K562 treated with DMSO at 1 percent for 12 hours (cell line): ENCODE measurements around the gene DVL3. TPM values are rescaled to one million over a fixed set of nuclear protein-coding genes. Genes with fewer than 3 reads are reported as not detected.

Experiments
- total RNA-seq: library from RNA; unstranded; fragments of 300-600 nt; gene quantifications from 2 replicates; pipeline ENCODE4 v1.2.3, GENCODE V29; 2022; ENCODE audit not compliant: insufficient read depth

DVL3 gene
- 18.5 and 63.6 TPM in 2 replicates for total RNA-seq

DNA sequence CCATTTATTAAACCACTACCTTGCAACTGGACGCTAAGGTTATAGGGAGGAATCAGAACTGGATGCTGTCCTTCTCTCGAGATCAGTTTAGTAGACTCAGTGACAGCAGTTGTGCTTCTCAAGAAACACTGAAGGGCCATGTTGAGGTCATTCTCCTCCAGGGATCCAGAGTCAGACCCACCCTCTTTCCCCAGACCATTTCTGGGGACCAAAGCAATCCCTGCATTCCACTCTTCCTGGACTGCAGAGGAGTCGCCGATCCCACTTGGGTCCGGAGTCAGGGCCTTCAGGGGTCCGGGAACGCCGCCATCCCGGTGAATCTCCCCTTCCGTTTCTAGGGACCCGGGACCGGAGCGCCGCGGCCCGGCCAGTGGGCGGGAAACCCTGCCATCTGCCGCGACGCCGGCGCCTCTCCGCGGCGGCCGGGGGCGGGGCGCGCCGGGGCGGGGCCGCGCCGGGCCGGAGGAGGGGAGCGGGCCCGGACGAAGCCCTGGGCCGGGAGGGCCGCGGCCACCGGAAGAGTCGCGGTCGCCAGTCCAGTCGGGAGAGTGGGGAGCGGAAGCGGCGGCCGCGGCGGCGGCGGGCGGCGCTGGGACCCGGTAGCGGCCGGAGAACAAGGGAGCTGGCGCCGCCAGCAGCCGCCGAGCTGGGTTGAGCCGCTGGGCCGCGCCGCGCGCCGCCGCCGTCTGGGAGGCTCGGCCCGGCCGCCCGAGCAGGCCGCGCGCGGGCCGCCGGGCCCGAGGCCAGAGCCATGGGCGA lies at the start of gene DVL3:
TSS of gene DVL3 (plus strand) at position 493 of the 759 bp plus-strand sequence. CDS start at position 752, 259 bp downstream.

DNA sequence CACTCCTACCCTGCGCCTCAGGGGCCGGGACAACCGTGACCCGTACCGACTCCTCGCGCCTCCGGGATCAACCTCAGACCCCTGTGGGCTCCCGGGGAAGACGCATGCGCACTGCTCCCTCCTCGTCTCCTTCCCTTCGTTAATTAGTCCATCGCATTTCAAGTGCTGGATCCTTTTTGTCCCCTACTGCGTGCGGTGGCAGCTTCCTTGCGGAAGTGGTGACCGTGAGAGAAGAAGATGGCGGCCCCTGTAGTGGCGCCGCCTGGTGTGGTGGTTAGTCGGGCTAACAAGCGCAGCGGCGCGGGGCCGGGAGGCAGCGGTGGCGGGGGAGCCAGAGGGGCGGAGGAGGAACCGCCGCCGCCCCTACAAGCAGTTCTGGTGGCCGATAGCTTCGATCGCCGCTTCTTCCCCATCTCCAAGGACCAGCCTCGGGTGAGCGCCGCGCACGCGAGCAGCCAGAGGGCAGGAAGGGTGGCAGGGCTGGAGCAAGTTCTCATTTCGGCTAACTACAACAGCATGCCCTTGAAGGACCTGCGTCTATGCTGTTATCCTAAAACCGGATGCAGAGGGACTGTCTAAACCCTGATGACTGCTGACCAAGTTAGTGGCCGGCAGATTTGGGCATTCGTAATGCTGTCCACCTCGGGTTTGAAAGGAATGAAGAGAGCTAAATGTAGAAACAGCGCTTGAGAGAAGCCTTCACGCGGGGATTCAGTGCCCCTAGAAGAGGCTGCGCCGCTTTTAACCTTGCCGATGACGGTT lies 19.8 kb upstream of the DVL3 start, which contains the start of gene EIF2B5:
TSS of gene EIF2B5 (plus strand) at position 210 of the 762 bp plus-strand sequence. CDS start at position 238, 28 bp downstream.

DNA sequence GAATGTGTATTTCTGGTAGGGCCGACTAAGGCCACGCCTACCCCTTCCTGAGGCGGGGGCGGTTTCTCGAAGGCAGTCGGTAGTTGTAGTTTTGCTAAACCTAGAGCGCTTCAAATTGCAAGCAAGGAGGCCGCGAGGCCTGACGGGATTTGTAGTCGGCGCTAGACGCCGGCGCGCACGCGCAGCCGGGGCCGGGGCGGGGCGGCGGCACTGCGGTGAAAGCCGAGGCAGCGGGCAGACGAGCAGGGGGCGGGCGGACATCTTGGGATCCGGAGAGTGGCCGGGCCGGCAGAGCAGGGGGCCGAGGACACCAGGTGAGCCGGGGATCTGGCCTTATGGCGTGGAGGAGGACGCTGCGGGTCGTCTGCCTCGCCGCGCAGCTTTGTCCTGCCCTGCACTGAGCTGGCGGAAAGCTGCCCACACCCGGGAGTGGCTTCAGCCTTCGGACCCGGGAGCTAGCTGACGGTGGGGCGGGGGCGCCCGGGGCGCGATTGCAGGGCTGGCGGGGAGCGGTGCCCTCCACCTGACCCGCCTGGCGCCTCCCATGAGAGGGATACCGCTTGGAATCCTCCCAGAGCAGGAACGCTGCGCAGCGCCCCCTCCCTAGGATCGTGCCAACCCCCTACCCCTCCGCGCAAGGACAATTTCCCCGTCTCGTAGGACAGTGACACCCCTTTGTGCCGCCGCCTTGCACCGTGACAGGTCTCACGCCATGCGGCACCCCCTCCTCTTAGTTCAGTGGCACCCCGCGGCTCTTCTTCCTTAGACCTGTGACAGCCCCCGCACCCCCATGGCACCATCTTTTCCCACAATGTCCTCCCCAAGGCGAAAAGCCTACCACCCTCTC lies 19.7 kb downstream of the DVL3 start, which contains the start of gene AP2M1:
TSS of gene AP2M1 (plus strand) at position 210 of the 847 bp plus-strand sequence. CDS start 2,139 bp downstream, outside the sequence.

DNA sequence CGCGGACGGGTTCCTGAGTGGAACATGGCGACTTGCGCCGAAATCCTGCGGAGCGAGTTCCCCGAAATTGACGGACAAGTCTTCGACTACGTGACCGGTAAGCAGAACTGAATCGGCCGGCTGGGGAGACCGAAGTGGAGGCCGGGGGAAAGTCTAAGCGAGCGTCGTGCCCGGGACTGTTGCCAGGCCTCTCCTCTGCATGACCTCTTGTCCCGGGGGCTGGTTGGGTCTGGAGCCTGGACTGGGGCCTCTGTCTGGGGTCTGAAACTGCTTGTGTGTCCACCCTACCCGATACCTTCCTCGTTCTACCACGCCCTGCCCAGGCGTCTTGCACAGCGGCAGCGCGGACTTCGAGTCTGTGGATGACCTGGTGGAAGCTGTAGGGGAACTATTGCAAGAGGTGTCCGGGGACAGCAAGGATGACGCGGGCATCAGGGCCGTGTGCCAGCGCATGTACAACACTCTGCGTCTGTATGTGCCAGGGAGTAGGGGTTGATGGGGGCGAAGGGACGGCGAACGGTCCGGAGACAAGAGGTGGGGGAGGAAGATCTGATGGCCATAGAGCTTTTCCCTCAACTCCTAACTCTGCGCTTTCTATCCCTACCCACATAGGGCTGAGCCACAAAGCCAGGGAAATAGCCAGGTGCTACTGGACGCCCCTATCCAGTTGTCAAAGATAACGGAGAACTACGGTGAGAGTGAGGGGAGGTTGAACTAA lies 31.2 kb downstream of the DVL3 start, which contains the start of gene ABCF3:
TSS of gene ABCF3 (plus strand) at position 16 of the 718 bp plus-strand sequence. CDS start at position 25, 9 bp downstream.

Other genes starting within 250 kb of the DVL3 start
- gene ABCC5, start 137.5 kb upstream of the DVL3 start, total RNA-seq, result 10.7 and 30.3 TPM in 2 replicates
- gene HTR3D, start 123.6 kb upstream of the DVL3 start, total RNA-seq, result not detected in 2 replicates
- not detected in 2 replicates for gene HTR3C, start 102.3 kb upstream of the DVL3 start, total RNA-seq
- not detected in 2 replicates for gene HTR3E, start 58.3 kb upstream of the DVL3 start, total RNA-seq
- 43.2 and 69.8 TPM in 2 replicates for gene EIF2B5, start 20.0 kb upstream of the DVL3 start, total RNA-seq
- gene AP2M1, start 19.5 kb downstream of the DVL3 start, total RNA-seq, result 473 and 546 TPM in 2 replicates
- gene ABCF3, start 30.8 kb downstream of the DVL3 start, total RNA-seq, result 37.1 and 46.9 TPM in 2 replicates
- gene VWA5B2, start 74.2 kb downstream of the DVL3 start, total RNA-seq, result not detected in 2 replicates
- gene ALG3, start 93.6 kb downstream of the DVL3 start, total RNA-seq, result 64.3 and 90.9 TPM in 2 replicates
- 10.6 and 16.2 TPM in 2 replicates for gene EEF1AKMT4, start 94.3 kb downstream of the DVL3 start, total RNA-seq
- not detected in 2 replicates for gene CAMK2N2, start 106.2 kb downstream of the DVL3 start, total RNA-seq
- gene ECE2, start 120.6 kb downstream of the DVL3 start, total RNA-seq, result not detected in 2 replicates
- gene PSMD2, start 143.9 kb downstream of the DVL3 start, total RNA-seq, result 273 and 379 TPM in 2 replicates
- gene EIF4G1, start 159.2 kb downstream of the DVL3 start, total RNA-seq, result 136 and 214 TPM in 2 replicates
- 15.2 and 18.3 TPM in 2 replicates for gene FAM131A, start 182.2 kb downstream of the DVL3 start, total RNA-seq
- gene CLCN2, start 206.2 kb downstream of the DVL3 start, total RNA-seq, result 5.2 and 12.0 TPM in 2 replicates
- gene POLR2H, start 206.3 kb downstream of the DVL3 start, total RNA-seq, result 101 and 109 TPM in 2 replicates
- gene THPO, start 222.8 kb downstream of the DVL3 start, total RNA-seq, result 0.62 TPM in 1 of 2 replicates, not detected in the other
- gene CHRD, start 224.7 kb downstream of the DVL3 start, total RNA-seq, result 0.41 and 3.4 TPM in 2 replicates